ENCODE results near the gene C6orf15.

GRCh38 chr6:31122791-31123706 lies 10.7 kb upstream of the C6orf15 start:
- TF ChIP-seq GATA1 (IDR thresholded peaks at IDR 0.05; ENCODE audit: low read depth, low read length) (no peak), POLR2A (IDR thresholded peaks at IDR 0.05; ENCODE audit: low read length) (no peak)
